ENCODE measurements around the gene KLHL29.

Gene KLHL29

DNA sequence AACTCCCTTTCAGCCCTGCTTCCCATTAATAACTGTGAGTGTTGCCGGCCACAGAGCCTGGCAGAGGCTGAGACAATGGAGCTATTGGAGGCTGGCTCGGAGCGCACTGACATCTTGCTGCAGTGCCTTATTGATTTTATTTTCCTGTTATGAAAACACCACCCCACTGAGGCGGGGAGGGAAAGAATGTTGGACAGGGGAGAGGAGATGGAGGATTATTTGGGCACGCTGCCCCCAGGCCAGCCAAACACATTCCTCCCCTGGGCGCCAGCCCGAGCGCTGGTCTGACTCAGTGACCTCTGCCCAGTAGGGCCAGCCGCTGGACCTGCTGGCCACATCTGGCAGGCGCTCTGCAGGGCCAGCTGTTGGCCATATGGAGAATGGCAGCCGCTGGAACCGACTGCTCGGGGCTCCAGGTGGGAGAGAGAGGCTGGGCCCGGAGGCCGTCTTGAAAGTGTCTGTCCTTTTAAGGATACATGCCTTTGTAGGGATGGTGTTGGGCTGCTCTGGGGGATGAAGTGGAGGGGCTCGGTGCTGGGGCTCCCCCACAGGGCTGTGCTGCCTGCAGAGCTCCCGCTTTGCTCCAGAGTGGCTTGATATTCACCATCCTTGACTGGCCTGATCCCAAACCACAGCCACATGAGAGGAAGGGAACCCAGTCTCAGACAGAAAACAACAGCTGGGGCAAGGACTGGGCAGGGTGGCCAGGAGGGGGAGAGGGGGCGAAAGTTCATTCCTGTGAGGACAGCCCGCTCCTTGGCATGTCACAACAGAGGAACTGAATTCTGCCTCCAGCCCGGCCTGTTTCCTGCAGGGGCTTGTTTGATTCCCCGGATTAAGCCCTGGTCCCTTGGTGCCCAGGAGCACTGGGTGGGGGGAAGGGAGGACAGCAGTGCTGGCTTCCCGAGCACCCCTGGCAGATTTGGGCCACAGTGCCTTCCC lies 179.0 kb downstream of the KLHL29 start:
- in situ Hi-C loops (cut with MboI; ENCODE audit: low sequenced_read_pairs) = no loop called here

DNA sequence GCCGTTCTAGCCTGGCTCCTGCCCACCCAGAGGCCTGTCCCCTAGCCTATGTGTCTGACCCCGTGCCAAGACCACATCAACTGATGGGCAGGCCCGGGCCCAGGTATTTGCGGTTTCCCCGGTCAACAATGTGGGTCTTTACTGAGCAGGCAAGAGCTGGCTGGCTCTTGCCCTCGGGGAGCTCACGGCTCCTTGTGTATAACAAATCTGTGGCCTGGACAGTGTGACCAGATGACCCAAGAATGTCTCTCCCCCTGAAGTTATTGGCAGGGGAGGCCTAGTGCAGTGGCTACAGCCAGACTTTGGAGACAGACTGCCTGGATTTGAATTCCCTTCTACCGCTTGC lies 179.6 kb downstream of the KLHL29 start:
- in situ Hi-C loops (cut with MboI; ENCODE audit: low sequenced_read_pairs) = no loop called here

DNA sequence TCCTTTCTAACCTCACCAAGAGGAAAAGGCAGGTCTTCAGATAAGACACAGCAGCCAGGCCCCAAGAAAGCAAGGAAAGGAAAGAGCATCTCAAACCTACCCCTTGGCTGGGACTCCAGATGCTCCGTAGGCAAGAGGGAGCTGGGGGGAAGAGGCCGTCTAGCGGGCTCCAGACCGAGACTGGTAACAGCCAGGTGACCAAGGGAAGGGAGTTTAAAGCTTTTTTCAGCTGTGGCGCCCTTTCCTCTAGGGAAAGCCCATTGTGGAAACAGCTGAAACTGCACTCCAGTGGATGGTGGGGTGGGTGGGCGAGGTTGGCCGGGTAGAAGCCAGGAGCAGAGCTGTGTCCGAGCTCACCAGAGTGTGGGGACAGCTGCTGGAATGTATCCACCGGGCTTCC lies 180.4 kb downstream of the KLHL29 start:
- in situ Hi-C loops (cut with MboI; ENCODE audit: low sequenced_read_pairs) = no loop called here

DNA sequence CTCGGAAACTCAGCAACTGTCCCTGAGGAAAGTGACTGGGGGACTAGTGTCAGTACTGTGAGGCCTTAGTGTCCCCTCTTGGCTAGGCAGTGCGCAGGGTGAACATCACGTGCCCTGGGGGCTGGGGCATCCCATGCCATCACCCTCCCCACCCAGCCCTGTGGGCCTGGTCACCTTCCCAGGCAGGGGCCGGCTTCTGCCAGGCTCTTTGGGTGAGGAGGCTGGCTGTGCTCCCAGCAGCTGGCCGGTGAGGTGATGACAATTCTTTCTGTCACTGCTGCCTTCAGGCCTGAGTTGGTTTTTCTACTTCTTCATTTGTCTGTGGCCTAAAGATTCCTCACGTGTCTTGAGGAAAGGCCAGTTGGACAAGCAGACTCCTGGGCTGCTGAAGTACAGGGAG lies 180.8 kb downstream of the KLHL29 start:
- in situ Hi-C loops (cut with MboI; ENCODE audit: low sequenced_read_pairs) = no loop called here

DNA sequence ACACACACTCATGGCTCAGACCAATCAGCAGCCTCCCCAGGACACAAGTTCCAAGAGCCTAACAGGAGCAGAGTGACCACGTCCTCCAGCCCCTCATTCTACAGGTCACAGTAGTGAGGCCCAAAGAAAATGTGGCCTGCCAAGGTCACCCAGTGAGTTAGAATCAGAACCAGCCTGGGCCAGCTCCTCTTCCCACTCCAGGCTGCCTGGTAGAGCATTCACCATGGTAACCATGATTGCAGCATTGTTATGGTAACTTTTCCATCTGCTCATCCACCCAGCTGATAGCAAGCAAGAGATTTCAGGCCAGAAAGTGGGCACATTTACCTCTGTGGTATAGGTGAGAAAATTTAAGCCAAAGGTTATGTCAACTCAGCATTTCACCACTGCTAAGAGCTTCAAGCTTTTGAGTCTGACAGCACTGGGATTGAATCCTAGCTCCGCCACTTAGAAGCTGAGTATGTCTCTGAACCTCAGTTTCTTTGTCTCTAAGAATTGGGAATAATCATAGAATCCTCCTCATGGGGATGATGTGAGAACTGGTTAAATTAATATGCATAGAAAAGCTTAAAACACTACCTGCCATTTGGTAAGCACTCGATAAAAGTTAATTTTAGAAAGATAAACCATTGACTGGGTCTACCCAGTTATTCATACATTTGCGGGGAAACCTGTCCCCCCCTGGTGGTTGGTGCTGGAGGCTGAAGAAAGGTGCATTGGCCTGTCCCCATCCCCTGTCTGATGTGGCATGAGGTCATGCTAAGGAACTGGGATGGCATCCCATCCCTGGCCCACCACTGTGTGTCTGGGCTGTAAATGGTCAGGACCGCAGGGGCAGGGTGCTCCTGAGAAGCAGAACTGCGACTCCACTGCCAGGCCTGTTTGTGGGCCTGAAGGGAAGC lies 181.5 kb downstream of the KLHL29 start:
- in situ Hi-C loops (cut with MboI; ENCODE audit: low sequenced_read_pairs) = no loop called here

DNA sequence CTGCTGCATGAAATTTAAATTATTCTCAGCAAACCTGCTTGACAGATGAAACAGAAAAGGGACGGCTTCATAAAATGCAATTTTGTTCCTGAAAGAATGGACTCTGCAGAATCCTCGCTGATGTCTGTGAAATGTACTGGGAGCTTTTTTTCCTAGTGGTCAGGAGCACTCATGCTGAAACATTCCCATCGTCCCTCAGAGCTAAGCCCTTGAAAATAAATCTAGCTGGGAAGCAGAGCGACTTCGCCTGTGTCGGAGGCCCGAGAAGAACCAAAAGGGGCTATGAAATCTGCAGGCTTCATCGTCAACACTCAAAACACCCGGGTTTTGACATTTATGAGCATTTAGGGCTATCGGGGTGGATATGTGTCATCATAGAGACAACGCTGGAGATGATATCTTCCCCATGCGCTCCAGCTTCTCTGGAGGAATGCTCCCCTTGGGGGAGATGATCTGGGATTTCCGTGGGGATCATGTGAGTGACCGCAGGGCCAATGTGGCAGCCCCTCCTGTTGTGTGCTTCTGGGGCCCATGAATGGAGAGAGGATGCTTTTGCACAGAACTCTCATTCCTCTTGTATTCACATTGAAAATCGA lies 182.3 kb downstream of the KLHL29 start:
- in situ Hi-C loops (cut with MboI; ENCODE audit: low sequenced_read_pairs) = no loop called here

DNA sequence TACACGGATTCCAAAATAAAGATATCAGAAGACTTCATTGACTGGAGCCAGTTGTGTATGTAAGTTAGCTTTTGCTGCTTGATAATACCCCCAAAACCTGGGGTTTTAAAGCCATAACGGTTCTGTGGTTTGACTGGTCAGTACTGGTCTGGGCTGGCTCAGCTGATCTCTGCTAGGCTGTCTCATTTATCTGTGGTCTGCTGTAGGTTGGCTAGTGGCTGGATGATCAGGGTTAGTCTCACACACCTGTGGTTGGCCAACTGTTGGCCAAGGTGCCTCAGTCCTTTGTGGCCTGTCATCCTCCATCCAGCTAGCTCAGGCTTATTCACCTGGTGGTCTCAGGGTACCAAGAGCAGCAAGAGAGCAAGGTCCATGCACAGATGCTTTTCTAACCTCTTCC lies 183.2 kb downstream of the KLHL29 start:
- in situ Hi-C loops (cut with MboI; ENCODE audit: low sequenced_read_pairs) = no loop called here

DNA sequence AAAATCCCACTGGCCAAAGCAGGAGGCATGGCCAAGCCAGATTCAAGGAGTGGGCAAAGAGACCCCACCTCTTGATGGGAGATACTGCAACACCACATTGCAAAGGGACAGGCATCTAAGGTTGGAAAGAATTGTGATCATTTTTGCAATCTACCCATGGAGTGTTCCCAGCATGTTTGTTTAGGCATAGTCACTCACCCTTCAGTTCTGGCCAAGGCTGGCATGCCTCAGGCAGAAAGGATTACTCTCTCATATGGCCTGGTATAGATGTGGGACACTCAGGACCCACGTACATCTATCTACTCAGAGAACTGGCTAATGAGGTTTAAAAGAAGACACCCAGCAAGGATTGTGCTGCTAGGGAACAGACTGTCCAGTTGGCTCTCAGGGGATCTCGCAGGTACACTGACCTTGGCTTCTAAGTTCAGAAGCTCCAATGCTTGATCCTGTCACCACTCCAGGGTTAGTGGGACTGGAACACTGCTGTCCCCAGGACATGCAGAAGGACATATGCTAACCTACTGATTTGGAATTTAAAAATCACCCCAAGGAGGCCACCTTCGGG lies 183.7 kb downstream of the KLHL29 start:
- in situ Hi-C loops (cut with MboI; ENCODE audit: low sequenced_read_pairs) = no loop called here

DNA sequence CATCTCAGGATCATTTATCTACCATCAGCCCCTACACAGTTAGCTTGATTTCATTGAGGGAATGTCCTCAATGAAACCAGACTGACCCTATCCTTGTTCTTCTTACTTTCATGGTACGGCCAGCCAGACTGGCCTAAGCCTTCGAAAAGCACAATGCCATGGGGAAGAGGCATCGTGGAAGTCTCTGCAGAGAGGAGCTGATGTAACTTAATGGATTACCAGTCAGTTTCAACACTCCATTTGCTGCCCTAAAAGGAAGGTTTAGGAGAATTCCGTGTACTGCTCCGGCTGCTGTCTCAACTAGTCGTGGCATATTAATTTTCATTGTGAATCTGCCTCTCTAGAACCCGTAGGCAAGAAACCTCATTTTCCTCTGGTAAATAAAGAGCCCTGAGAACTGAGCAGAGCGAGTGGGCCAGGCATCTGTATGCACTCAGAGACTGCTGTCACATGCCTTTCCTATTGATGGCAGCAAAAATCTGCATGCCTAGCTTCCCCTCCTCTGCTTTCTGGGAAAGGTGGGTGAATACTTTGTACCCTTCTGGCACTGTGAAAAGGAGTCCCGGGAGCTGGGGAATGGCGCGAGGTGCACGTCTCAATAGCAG lies 184.9 kb downstream of the KLHL29 start:
- in situ Hi-C loops (cut with MboI; ENCODE audit: low sequenced_read_pairs) = no loop called here

DNA sequence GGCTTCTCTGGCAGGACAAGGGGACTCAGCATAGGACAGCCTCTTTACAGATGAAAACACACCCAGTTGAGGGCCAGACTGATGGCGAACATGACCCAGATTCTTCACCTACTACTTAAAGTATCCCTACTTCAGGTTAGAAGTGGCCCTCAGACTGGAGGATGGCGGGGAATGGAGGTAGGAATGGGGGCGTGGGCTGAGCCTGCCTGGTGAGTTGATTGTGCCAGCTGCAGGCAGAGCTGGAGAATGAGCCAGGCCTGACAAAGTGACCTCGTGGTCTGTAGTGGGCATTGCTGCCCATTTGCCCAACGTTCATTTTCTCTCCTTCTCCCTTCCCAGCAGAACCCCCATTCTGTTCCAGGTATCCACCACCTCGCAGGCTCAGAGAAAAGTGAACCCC lies 186.1 kb downstream of the KLHL29 start:
- in situ Hi-C loops (cut with MboI; ENCODE audit: low sequenced_read_pairs) = no loop called here

DNA sequence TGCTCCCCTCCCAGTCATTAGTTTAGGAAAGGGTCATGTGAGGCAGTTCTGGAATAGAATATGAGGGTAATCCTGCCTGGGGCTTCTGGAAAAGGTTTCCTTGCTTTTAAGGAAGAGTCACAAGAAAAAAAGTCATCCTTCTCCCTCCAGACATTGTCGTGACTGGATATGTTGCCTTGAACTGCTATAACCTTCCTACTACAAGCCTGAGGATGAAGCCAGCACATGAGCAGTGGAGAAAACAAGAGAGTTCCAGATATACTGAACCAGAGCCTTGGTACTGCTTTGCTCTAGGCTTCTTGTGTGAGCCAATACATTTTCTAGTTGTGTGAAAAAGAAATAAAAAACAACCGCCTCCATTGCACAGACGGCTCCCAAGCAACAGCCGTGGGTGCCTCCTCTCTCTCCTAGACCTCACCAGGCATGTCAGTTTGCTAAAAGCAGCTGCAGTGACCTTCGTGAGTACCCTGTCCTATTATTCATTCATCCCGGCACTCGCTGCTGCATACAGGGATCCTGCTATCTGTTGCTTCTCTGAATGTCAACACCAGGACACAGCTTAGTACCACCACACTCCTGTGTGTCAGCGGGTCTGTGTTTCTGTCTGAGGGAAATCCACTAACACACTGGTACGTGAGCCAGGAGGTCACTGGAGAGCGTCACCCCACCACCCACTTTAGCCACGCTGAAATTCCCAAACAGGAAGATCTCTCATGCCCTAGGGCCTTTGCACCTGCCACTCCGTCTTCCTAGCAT lies 186.7 kb downstream of the KLHL29 start:
- in situ Hi-C loops (cut with MboI; ENCODE audit: low sequenced_read_pairs) = no loop called here

DNA sequence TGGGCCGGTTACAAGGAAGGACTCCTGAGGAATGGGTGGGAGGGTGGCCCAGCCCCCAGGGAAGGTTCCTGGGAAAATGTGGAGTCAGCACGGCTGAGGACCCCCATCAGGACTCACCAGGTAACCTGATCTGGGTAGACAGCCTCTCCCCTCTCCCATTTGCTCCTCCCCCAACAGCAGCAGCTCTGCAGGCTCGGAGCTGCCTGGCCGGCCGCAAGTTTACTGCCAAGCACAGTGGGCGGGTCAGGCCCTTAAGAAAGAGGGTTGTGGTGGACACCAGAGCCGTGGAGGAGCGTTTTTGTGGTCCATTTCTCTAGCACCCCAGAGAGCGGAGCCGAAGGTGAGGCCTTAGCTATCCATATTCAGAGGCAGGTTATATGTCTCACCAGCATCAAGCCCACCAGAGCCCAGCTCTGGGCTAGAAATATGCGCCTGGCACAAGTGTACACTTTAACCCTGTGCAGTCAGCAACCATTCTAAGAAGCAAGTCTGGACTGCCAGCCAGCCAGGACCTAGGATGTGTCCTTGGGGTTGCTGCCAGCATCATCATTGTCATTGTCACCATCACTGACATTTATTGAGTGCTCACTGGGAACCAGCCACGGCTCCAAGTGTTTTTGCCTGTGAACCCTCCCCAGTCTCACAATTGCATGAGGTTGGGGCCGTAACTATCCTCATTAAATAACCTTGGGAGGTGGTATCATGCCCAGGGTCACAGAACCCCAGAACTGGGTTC lies 190.1 kb downstream of the KLHL29 start:
- in situ Hi-C loops (cut with MboI; ENCODE audit: low sequenced_read_pairs) = no loop called here

DNA sequence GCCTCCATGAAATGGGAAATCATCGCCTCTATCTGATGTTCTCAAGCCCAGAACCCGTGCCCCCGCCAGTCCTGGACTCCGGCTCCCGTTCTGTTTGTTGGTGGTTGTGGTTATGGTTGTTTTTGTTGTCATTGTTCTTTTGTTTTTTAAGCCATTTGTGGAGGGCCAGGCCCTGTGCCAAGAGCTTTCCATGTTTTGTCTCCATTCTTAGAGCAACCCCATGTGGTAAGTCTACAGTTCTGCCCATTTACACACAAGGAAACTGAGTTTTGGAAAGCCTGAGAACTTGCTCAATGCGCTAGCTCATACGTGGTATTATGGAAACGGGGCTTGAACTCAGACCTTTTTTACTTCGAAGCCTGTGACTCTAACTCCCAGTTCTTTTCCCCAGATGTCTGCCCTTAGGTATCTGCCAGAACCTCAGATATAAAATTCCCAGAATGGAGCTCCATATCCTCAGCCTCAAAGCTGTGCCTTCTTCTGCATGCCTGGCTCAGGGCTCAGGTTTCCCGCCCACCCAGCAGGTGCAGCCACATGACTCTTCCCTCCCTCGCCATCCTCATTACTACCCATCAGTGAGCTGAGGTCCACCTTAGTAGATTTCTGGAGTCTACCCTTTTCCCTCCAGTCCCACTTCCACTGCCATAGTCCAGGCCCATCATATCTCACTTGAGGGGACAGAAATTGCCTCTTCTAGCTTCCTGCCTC lies 194.1 kb downstream of the KLHL29 start:
- in situ Hi-C loops (cut with MboI; ENCODE audit: low sequenced_read_pairs) = no loop called here

DNA sequence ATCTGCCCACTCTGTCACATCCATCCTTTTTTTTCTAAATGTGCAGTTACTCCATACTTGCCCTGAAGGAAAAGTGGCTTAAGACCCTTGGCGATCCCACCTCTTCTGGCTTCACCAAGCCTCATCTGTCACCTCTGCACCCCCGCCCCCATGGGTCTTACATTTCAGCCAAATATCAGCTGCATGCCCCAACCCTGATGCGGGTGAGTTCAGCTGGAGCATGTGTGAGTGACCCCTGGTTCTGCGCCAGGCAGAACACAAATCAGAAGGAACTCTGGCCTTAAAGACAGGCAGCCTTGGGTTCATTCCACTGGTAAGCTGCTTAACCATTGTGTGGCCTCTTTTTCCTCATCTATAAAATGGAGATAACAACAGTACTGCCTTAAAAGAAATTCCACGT lies 194.7 kb downstream of the KLHL29 start:
- in situ Hi-C loops (cut with MboI; ENCODE audit: low sequenced_read_pairs) = no loop called here

DNA sequence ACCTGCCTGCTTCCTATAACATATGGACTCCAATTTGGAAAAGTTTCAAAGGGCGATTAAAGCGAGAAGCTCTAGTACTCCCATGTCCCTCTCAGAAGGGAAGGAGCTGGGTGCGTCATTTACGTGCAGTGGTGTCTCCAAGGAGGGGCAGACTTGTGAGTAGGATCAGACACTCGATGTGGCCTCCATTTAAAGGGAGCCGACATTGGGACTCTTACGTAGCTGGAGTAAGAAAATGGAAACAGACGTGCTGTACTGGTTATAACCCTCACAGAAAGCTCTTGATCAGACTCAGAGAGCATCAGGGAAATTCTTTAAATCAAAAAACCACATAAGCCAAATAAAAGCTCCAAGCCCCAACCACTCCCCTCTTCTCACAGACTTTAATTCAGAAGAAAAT lies 198.5 kb downstream of the KLHL29 start:
- in situ Hi-C loops (cut with MboI; ENCODE audit: low sequenced_read_pairs) = no loop called here

DNA sequence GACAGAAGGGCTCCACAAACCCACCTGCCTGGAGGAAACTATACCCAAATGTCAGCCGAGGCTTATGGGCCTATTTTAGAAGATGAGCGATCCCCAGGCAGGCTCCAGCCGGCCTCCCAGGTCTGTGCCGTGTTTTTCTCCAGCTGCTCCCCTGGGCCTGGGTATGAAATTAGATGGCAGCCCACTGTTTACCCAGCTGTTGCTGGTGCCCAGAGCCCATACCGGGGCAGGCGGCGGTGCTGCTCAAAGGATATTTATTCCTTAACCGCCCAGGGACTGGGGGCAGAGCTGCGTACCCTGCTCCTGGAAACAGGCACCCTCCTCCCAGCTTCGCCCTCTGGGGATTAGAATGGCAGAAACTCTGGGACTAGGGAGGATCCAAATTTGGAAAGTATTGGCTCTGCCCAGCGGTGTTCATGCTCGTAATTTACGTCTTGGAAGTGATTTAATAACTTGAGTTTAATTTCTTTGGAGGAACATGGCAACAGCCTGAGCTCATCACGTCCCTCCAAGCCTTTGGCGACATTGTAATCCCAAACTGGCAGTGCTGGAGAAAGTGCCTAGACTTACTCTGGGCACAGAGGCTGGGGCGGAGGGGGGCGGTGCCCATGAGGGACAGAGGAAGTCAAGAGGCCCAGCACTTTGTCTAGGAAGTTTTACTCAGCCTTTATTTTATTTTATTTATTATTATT lies 199.2 kb downstream of the KLHL29 start:
- in situ Hi-C loops (cut with MboI; ENCODE audit: low sequenced_read_pairs) = no loop called here

DNA sequence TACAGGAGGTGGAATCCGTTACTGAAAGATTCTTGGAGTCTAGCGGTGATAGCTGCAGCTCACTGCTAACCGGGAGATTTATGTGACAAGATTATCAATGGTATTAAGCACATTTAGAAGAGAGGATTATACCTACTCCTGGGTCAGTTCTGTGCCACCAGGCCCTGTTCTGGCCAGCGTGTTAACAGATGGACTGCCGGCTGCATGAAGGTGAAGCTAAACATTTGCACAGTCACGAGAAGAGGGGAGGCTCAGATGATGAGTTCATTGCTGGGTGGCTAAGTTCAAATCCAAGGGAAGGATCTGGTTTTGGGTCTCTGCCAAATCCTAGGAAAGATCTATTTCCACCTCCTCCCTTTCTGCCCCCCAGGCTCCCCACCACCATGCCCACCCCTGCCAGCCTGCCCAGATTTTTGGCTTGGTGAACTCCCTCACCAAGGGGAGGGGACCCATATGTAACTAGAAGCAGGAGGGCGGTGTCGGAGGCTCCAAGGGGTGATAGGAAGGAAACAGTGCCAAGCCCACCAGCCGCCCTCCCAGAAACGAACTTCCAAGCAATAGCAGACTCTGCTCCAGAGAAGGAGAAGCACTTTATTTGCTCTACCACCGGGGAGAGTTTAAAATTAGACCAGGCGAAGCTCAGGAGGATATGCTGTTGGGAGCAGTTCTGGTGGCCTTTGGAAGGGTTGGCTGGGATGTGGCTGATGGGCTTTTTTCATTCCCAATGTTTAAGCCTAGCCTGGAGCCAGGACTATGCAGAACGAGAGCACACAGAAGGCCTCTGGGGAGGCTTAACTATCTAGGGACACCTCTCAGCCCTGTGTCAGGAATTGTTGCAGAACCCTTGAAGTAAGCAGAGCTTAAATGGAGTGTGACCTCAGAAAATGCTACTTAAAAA lies 200.5 kb downstream of the KLHL29 start:
- in situ Hi-C loops (cut with MboI; ENCODE audit: low sequenced_read_pairs) = no loop called here
